Right lobe of liver (tissue), 4 donors: Measurements from ENCODE around the gene ZNF280A.

ENCODE experiments used
- POLR2A ChIP-seq: fragments of 450-650 bp; IDR thresholded peaks from one replicate; pipeline ENCODE4 v1.6.1; 2017; ENCODE audit warnings: antibody characterized with exemption, mild to moderate bottlenecking
- TF ChIP-seq, protein P1 (sequence below), 4 donors: fragments of 200-600 bp in 3 of 4; fragments of 450-650 bp in 1 of 4; IDR thresholded peaks; one replicate each; pipeline versions ENCODE4 v1.5.1 to v1.8.0; 2016 to 2022; ENCODE audit warnings: antibody characterized with exemption in 4 of 4, mild to moderate bottlenecking in 2 of 4
- donor health status: DM: no; HTN: no; CAD: no.
- donor health status: DM: no; HTN: no; CAD: no.
- donor health status: DM: no; HTN: yes; CAD: no.

DNA sequence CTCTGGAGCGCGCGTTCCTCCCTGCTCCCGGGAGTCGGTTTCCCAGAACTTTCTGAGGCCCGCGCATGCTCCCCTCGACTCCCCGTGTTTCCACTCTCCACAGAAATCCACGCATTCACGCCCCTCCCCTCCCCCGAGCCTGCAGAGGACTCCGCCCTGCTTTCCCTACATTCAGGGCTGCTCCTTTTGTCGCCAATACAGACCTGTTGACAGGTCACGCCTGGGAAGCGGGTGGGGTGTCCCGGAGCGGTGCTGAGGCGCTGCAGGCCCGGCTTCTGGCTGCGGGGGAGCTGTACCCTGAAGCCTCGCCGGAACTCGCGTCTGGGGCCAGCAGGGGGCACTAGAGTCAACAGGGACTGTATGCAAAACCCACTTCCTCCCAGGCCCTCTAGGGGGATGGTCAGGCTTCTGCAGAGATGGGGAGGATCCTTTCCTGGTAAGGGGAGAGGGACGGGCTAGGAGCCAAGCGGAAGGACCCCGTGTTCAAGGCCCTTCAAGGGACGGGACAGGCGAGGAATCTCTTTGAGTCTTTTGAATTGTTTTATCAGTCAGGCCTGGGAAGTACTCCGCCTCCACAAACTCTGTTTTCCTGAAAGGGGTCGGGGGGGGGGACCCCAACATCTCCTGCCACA lies 39.0 kb upstream of the ZNF280A start, which contains the start of gene PRAME:
- TF ChIP-seq, protein P1, sequence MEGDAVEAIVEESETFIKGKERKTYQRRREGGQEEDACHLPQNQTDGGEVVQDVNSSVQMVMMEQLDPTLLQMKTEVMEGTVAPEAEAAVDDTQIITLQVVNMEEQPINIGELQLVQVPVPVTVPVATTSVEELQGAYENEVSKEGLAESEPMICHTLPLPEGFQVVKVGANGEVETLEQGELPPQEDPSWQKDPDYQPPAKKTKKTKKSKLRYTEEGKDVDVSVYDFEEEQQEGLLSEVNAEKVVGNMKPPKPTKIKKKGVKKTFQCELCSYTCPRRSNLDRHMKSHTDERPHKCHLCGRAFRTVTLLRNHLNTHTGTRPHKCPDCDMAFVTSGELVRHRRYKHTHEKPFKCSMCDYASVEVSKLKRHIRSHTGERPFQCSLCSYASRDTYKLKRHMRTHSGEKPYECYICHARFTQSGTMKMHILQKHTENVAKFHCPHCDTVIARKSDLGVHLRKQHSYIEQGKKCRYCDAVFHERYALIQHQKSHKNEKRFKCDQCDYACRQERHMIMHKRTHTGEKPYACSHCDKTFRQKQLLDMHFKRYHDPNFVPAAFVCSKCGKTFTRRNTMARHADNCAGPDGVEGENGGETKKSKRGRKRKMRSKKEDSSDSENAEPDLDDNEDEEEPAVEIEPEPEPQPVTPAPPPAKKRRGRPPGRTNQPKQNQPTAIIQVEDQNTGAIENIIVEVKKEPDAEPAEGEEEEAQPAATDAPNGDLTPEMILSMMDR (IDR thresholded peaks at IDR 0.05), result peak; percentile 13 to 47 (median 31)
- TF ChIP-seq POLR2A, result no peak
